Measurements from ENCODE around the gene SEC14L5.

GRCh38 chr16:5035909-5036227 is 77.7 kb downstream of the SEC14L5 start:
- TF ChIP-seq, protein P1, sequence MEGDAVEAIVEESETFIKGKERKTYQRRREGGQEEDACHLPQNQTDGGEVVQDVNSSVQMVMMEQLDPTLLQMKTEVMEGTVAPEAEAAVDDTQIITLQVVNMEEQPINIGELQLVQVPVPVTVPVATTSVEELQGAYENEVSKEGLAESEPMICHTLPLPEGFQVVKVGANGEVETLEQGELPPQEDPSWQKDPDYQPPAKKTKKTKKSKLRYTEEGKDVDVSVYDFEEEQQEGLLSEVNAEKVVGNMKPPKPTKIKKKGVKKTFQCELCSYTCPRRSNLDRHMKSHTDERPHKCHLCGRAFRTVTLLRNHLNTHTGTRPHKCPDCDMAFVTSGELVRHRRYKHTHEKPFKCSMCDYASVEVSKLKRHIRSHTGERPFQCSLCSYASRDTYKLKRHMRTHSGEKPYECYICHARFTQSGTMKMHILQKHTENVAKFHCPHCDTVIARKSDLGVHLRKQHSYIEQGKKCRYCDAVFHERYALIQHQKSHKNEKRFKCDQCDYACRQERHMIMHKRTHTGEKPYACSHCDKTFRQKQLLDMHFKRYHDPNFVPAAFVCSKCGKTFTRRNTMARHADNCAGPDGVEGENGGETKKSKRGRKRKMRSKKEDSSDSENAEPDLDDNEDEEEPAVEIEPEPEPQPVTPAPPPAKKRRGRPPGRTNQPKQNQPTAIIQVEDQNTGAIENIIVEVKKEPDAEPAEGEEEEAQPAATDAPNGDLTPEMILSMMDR (IDR thresholded peaks at IDR 0.05) = no peak
- no peak for TF ChIP-seq EP300 (IDR thresholded peaks at IDR 0.05)
- no peak for TF ChIP-seq POLR2A (IDR thresholded peaks at IDR 0.05; ENCODE audit: low read depth)
- no peak for TF ChIP-seq POLR2AphosphoS5 (IDR thresholded peaks at IDR 0.05)

All from esophagus muscularis mucosa (tissue), 4 donors.